Activated naive CD8-positive, alpha-beta T cell (primary cell): ENCODE results near the gene PSMD11.

Experiments
- H3K27ac Mint-ChIP-seq: one replicate; pipeline ENCODE4 v1.8.0; 2021; ENCODE audit warnings: mixed read lengths
- H3K27me3 Mint-ChIP-seq: one replicate; pipeline ENCODE4 v1.8.0; 2021; ENCODE audit warnings: mixed read lengths
- H3K36me3 Mint-ChIP-seq: one replicate; pipeline ENCODE4 v1.8.0; 2021; ENCODE audit warnings: mixed read lengths
- H3K4me1 Mint-ChIP-seq: one replicate; pipeline ENCODE4 v1.8.0; 2021; ENCODE audit warnings: low read depth, mixed read lengths
- H3K4me3 Mint-ChIP-seq: one replicate; pipeline ENCODE4 v1.8.0; 2021; ENCODE audit warnings: mild to moderate bottlenecking, mixed read lengths
- H3K9me3 Mint-ChIP-seq: one replicate; pipeline ENCODE4 v1.8.0; 2021; ENCODE audit warnings: low read depth, mixed read lengths

PSMD11 gene

GRCh38 chr17:32503251-32504165, 59.2 kb downstream of the PSMD11 start:
- H3K4me1 Mint-ChIP-seq, result peaks cover 71% of the 10 kb centered on the region
- H3K36me3 Mint-ChIP-seq, result no peaks in the 10 kb centered on the region
- H3K9me3 Mint-ChIP-seq, result no peaks in the 10 kb centered on the region
- no peaks in the 10 kb centered on the region for H3K27me3 Mint-ChIP-seq
- peak overlapping the region; percentile 93 for H3K27ac Mint-ChIP-seq
- H3K4me3 Mint-ChIP-seq, result peak overlapping the region; percentile 74

DNA sequence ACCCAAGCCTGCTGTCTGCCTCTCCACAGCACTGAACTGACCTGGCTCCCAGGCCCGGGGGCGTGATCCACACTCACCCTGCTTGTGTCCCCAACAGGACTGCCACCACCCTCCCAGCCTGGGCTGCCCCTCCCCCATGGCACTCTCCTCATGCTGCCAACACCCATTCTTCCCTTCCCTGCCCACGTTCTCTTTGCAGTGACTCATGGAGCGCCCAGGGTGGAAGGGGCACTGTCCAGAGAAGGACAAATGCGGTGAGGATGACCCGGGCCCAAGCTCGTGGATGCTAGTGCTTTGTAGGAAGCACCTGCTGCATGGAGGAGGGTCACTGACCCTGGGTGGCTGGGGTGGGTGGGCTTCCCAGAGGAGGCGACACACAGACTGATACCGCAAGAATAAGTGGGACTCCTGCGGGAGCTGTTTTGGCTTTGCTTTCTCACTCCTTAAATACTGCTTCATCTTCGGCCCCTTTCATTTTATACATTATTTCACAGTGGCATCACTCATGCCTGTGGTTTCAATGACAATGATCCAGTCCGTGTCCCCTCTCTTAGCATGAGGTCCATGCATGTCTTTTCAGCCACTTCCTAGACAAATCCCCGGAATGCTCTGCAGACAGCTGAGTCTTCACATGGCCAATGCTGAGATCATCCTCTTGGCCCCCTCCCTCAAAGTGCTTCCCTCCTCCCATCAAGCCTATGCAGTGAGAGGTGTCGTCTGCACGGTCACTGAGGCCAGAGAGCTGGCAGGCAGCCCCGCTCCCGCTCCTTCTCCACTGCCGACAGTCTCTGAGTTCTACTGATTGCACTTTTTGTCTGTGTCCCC, 60.1 kb downstream of the PSMD11 start:
- Mint-ChIP-seq H3K27ac (peak overlapping the region; percentile 93), H3K27me3 (no peaks in the 10 kb centered on the region), H3K4me3 (peak overlapping the region; percentile 74), H3K36me3 (no peaks in the 10 kb centered on the region), H3K9me3 (no peaks in the 10 kb centered on the region), H3K4me1 (peaks cover 79% of the 10 kb centered on the region)

GRCh38 chr17:32508926-32509325, 64.6 kb downstream of the PSMD11 start:
- H3K27ac Mint-ChIP-seq, result peak overlapping the region; percentile 80
- no peak overlapping the region for H3K4me3 Mint-ChIP-seq
- no peaks in the 10 kb centered on the region for H3K36me3 Mint-ChIP-seq
- H3K27me3 Mint-ChIP-seq, result no peaks in the 10 kb centered on the region
- H3K4me1 Mint-ChIP-seq, result peaks cover 67% of the 10 kb centered on the region
- no peaks in the 10 kb centered on the region for H3K9me3 Mint-ChIP-seq

DNA sequence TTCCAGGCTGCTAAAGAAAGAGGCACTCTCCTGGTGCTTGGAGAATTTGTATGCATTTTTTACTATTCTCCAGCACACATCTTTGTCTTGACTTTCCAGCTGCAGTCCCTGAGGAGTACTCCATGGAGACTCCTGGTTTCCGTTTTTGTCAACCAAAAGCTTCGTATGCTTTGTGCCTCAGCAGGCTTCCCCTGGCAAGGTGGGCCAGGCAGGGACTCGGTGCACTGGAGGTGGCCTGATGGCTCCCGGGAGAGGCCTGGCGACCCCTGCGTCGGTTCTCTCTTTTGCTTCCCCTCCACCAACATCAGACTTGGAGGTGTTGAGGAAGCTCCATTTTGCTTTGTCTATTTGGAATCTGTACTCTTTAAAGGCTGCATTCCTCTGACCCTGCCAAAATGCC, 66.2 kb downstream of the PSMD11 start:
- Mint-ChIP-seq H3K27ac (no peak overlapping the region), H3K27me3 (no peaks in the 10 kb centered on the region), H3K4me3 (no peak overlapping the region), H3K9me3 (no peaks in the 10 kb centered on the region), H3K4me1 (peaks cover 61% of the 10 kb centered on the region), H3K36me3 (no peaks in the 10 kb centered on the region)

DNA sequence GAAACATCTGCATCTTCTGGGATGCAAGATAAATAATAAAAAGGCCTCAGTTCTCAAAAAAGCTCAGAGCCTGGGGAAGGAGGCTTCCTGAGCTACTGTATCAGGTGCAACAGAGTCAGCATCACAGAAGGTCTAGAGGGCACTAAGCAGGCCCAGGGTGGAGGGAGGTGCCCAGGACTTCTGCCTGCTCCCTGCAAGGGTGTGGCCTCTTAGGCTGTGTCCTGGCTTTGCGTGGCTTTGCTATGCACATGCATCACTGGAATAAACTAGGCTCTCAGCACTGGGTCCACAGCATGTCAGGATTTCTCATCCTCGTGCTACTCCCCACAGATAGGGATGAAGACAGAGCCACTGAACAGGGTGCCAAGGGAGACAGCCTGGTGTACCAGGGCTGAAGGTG, 68.0 kb downstream of the PSMD11 start:
- no peaks in the 10 kb centered on the region for H3K27me3 Mint-ChIP-seq
- H3K4me3 Mint-ChIP-seq, result no peak overlapping the region
- H3K9me3 Mint-ChIP-seq, result no peaks in the 10 kb centered on the region
- no peaks in the 10 kb centered on the region for H3K36me3 Mint-ChIP-seq
- H3K4me1 Mint-ChIP-seq, result peaks cover 62% of the 10 kb centered on the region
- H3K27ac Mint-ChIP-seq, result no peak overlapping the region

GRCh38 chr17:32513579-32513978, 69.3 kb downstream of the PSMD11 start:
- Mint-ChIP-seq H3K27me3 (no peaks in the 10 kb centered on the region), H3K4me3 (no peak overlapping the region), H3K4me1 (peaks cover 66% of the 10 kb centered on the region), H3K36me3 (no peaks in the 10 kb centered on the region), H3K27ac (no peak overlapping the region), H3K9me3 (no peaks in the 10 kb centered on the region)

DNA sequence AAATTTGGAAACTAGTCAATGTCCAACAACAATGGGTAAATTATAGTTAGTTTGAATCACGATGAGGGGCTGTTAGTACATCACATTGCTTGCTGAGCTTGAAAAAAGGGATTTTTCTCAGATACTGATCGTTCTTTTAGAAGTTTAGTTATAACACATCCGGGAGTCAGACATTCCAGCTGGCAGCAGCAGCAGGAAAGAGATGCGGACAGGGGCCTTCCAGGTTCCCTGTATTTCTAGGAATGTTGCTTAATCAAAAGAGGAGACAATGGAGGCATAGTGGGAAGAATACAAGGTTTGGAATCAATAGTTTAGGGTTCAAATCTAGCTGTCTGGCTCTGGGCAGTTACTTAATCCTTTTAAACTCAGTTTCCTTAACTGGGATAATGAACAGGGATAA, 70.3 kb downstream of the PSMD11 start:
- no peaks in the 10 kb centered on the region for H3K36me3 Mint-ChIP-seq
- H3K9me3 Mint-ChIP-seq, result no peaks in the 10 kb centered on the region
- peak overlapping the region; percentile 41 for H3K27ac Mint-ChIP-seq
- peak overlapping the region; percentile 32 for H3K4me3 Mint-ChIP-seq
- no peaks in the 10 kb centered on the region for H3K27me3 Mint-ChIP-seq
- H3K4me1 Mint-ChIP-seq, result peaks cover 64% of the 10 kb centered on the region

- H3K36me3 Mint-ChIP-seq, result no peaks in the 10 kb centered on the region
- no peaks in the 10 kb centered on the region for H3K27me3 Mint-ChIP-seq
- peak overlapping the region; percentile 79 for H3K27ac Mint-ChIP-seq
- H3K9me3 Mint-ChIP-seq, result no peaks in the 10 kb centered on the region
- H3K4me1 Mint-ChIP-seq, result peaks cover 71% of the 10 kb centered on the region
- peak overlapping the region; percentile 71 for H3K4me3 Mint-ChIP-seq
Measured at GRCh38 chr17:32515677-32516383, 71.5 kb downstream of the PSMD11 start.

DNA sequence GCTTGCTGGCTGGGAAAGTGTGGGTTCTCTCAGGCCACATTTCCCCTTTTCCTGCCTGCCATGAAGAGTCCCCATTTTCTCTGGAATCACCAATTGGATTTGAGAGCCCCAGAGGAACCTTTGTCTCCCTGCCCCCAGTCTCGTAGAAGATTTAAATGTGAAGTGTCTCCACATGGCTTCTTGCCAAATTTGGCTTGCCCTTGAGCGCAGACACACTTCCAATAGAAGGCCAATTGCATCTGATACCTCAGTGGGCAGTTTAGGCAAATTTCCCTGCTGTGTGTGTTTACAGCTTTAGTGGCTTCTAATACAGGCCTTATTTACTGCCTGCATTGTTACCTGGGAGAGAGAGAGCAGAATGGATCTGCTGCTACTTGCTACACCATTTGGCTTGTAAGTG, 72.1 kb downstream of the PSMD11 start:
- Mint-ChIP-seq H3K9me3 (no peaks in the 10 kb centered on the region), H3K4me1 (peaks cover 72% of the 10 kb centered on the region), H3K27ac (peak overlapping the region; percentile 79), H3K27me3 (no peaks in the 10 kb centered on the region), H3K36me3 (no peaks in the 10 kb centered on the region), H3K4me3 (peak overlapping the region; percentile 23)

- H3K9me3 Mint-ChIP-seq, result no peaks in the 10 kb centered on the region
- H3K27me3 Mint-ChIP-seq, result no peaks in the 10 kb centered on the region
- peak overlapping the region; percentile 61 for H3K27ac Mint-ChIP-seq
- H3K4me3 Mint-ChIP-seq, result peak overlapping the region; percentile 63
- H3K36me3 Mint-ChIP-seq, result no peaks in the 10 kb centered on the region
- peaks cover 70% of the 10 kb centered on the region for H3K4me1 Mint-ChIP-seq
Measured at GRCh38 chr17:32516940-32517701, 72.8 kb downstream of the PSMD11 start.

- no peaks in the 10 kb centered on the region for H3K9me3 Mint-ChIP-seq
- peaks cover 76% of the 10 kb centered on the region for H3K4me1 Mint-ChIP-seq
- no peaks in the 10 kb centered on the region for H3K36me3 Mint-ChIP-seq
- peak overlapping the region; percentile 57 for H3K4me3 Mint-ChIP-seq
- H3K27ac Mint-ChIP-seq, result peak overlapping the region; percentile 54
- no peaks in the 10 kb centered on the region for H3K27me3 Mint-ChIP-seq
Measured at GRCh38 chr17:32517982-32518381, 73.7 kb downstream of the PSMD11 start.

GRCh38 chr17:32518646-32519227, 74.4 kb downstream of the PSMD11 start:
- no peaks in the 10 kb centered on the region for H3K27me3 Mint-ChIP-seq
- H3K27ac Mint-ChIP-seq, result peak overlapping the region; percentile 61
- peak overlapping the region; percentile 57 for H3K4me3 Mint-ChIP-seq
- peaks cover 78% of the 10 kb centered on the region for H3K4me1 Mint-ChIP-seq
- no peaks in the 10 kb centered on the region for H3K36me3 Mint-ChIP-seq
- no peaks in the 10 kb centered on the region for H3K9me3 Mint-ChIP-seq

DNA sequence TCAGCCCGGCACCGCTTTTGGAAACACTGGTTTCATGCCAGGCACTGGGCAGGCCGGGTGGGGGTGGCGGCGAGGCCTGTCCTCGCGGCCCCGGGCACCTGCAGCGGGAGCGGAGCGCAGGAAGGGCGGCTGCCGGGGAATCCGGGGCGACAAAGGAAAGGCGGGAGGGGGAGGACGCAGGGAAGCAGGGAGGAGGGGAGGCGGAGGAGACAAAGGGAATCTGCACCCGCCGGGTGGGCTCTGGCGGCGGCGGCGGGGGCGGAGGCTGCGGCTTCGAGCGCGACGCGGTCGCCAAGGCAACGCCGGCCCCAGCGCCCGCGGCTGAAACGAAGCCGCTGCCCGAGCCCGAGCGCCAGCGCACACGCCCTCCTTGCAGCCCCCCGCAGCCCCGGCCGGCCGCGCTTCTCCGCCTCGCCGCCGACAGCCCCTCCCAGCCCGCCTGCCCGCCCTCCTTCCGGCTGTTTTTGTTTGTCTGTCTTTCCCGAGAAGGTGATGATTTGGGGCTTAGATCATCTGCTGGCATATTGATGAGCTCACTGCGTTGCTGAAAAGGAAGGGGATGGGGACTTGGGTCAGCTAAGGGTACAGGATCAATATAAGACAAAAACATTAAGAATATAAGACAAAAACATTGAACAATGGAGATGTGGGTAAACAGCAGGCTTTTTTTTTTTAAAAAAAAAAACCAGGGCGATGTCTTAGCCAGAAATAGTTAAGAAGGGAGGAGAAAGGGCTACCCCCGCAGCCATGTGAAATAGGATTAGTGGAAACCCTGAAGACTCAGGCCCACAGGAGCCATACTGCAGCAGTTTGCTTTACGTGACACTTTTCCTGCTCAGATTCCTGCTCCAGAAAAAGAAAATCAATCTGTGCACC, 75.2 kb downstream of the PSMD11 start:
- Mint-ChIP-seq H3K4me3 (peak overlapping the region; percentile 77), H3K9me3 (no peaks in the 10 kb centered on the region), H3K36me3 (no peaks in the 10 kb centered on the region), H3K27me3 (no peaks in the 10 kb centered on the region), H3K4me1 (peaks cover 84% of the 10 kb centered on the region), H3K27ac (peak overlapping the region; percentile 76)
